Activated T-cell treated with anti-CD3 and anti-CD28 coated beads, Interleukin-2, amount 50 U/mL, for 24 hours (primary cell): ENCODE results near the gene SLC2A4RG.

Experiments
- DNase-seq: peaks from one replicate; pipeline ENCODE4 v3.0.0-alpha.2; 2020
- H3K27ac Mint-ChIP-seq: 2 replicates; pipeline ENCODE4 v1.8.0; 2020; ENCODE audit warnings: mild to moderate bottlenecking, mixed read lengths
- H3K27me3 Mint-ChIP-seq: 2 replicates; pipeline ENCODE4 v1.8.0; 2020; ENCODE audit warnings: mixed read lengths
- H3K36me3 Mint-ChIP-seq: 2 replicates; pipeline ENCODE4 v1.8.0; 2020; ENCODE audit warnings: low read depth, mixed read lengths
- H3K4me1 Mint-ChIP-seq: 2 replicates; pipeline ENCODE4 v1.8.0; 2020; ENCODE audit warnings: low read depth, mixed read lengths
- H3K4me3 Mint-ChIP-seq: 2 replicates; pipeline ENCODE4 v1.8.0; 2020; ENCODE audit warnings: mild to moderate bottlenecking, moderate library complexity, mixed read lengths
- H3K9me3 Mint-ChIP-seq: 2 replicates; pipeline ENCODE4 v1.8.0; 2020; ENCODE audit warnings: mixed read lengths

The SLC2A4RG gene

GRCh38 chr20:63746751-63747315, 7.3 kb downstream of the SLC2A4RG start:
- Mint-ChIP-seq H3K27ac (no peak overlapping the region), H3K4me3 (no peak overlapping the region), H3K9me3 (no peaks in the 10 kb centered on the region), H3K4me1 (peaks cover 18% of the 10 kb centered on the region), H3K27me3 (no peaks in the 10 kb centered on the region), H3K36me3 (peaks cover 6% of the 10 kb centered on the region)
- no peak for DNase-seq

GRCh38 chr20:63747622-63748069, 8.1 kb downstream of the SLC2A4RG start:
- no peaks in the 10 kb centered on the region for H3K27me3 Mint-ChIP-seq
- no peaks in the 10 kb centered on the region for H3K9me3 Mint-ChIP-seq
- DNase-seq, result no peak
- H3K36me3 Mint-ChIP-seq, result peaks cover 6% of the 10 kb centered on the region
- H3K4me1 Mint-ChIP-seq, result peaks cover 22% of the 10 kb centered on the region
- no peak overlapping the region for H3K27ac Mint-ChIP-seq
- H3K4me3 Mint-ChIP-seq, result no peak overlapping the region

GRCh38 chr20:63748070-63748933, 8.7 kb downstream of the SLC2A4RG start:
- Mint-ChIP-seq H3K4me1 (peaks cover 22% of the 10 kb centered on the region), H3K36me3 (peaks cover 5% of the 10 kb centered on the region), H3K4me3 (no peak overlapping the region), H3K27me3 (no peaks in the 10 kb centered on the region), H3K27ac (no peak overlapping the region), H3K9me3 (no peaks in the 10 kb centered on the region)
- DNase-seq, result no peak

- H3K27ac Mint-ChIP-seq, result peak overlapping the region; percentile 61
- DNase-seq, result no peak
- peaks cover 22% of the 10 kb centered on the region for H3K4me1 Mint-ChIP-seq
- no peaks in the 10 kb centered on the region for H3K9me3 Mint-ChIP-seq
- H3K36me3 Mint-ChIP-seq, result no peaks in the 10 kb centered on the region
- H3K4me3 Mint-ChIP-seq, result no peak overlapping the region
- no peaks in the 10 kb centered on the region for H3K27me3 Mint-ChIP-seq
These were observed 9.3 kb downstream of the SLC2A4RG start for GRCh38 chr20:63748934-63749270.

- Mint-ChIP-seq H3K4me3 (no peak overlapping the region), H3K36me3 (no peaks in the 10 kb centered on the region), H3K27me3 (no peaks in the 10 kb centered on the region), H3K4me1 (peaks cover 22% of the 10 kb centered on the region), H3K27ac (no peak overlapping the region), H3K9me3 (no peaks in the 10 kb centered on the region)
- no peak for DNase-seq
These were observed 10.3 kb downstream of the SLC2A4RG start for GRCh38 chr20:63749597-63750508.

DNA sequence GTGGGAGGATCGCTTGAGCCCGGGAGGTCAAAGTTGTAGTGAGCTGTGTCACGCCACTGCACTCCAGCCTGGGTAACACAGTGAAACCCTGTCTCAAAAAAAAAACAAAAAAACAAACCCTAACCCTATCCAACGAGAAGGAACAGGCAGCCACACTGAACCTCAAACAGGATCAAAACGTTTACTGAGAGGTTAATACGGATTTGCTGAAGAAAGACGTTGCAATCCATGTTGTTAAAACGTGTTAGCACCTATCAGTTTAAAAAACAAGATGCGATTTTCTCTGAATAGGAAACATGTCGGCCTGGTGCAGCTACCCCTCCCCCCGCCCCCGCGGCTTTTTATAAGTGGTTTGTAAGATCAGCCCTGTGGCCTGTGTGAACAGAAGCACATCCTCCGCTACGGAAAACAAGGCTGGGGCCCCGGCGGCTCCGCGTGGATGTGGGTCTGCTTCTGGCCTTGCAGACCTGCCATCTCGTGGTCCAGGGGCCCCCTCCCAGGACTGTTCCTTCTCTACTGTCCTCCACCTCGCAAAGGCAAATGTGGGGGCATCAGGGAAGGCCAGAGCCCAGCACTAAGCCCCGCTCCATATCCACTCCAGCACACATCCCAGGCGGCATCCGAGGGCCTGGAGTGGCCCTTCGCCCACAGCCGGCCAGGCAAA, 11.4 kb downstream of the SLC2A4RG start:
- peak overlapping the region; percentile 84 for H3K27ac Mint-ChIP-seq
- no peaks in the 10 kb centered on the region for H3K9me3 Mint-ChIP-seq
- H3K36me3 Mint-ChIP-seq, result no peaks in the 10 kb centered on the region
- no peaks in the 10 kb centered on the region for H3K27me3 Mint-ChIP-seq
- H3K4me1 Mint-ChIP-seq, result peaks cover 22% of the 10 kb centered on the region
- peak overlapping the region; percentile 56 for H3K4me3 Mint-ChIP-seq
- DNase-seq, result peak; percentile 75

- Mint-ChIP-seq H3K4me1 (peaks cover 25% of the 10 kb centered on the region), H3K36me3 (no peaks in the 10 kb centered on the region), H3K27me3 (no peaks in the 10 kb centered on the region), H3K4me3 (peak overlapping the region; percentile 56), H3K9me3 (no peaks in the 10 kb centered on the region), H3K27ac (peak overlapping the region; percentile 84)
- no peak for DNase-seq
These were observed 12.1 kb downstream of the SLC2A4RG start for GRCh38 chr20:63751471-63752271.

GRCh38 chr20:63752411-63753101, 13.0 kb downstream of the SLC2A4RG start:
- Mint-ChIP-seq H3K9me3 (no peaks in the 10 kb centered on the region), H3K27me3 (no peaks in the 10 kb centered on the region), H3K4me3 (no peak overlapping the region), H3K4me1 (peaks cover 28% of the 10 kb centered on the region), H3K27ac (no peak overlapping the region), H3K36me3 (no peaks in the 10 kb centered on the region)
- no peak for DNase-seq

- Mint-ChIP-seq H3K9me3 (no peaks in the 10 kb centered on the region), H3K27ac (peak overlapping the region; percentile 22), H3K4me1 (peaks cover 28% of the 10 kb centered on the region), H3K4me3 (no peak overlapping the region), H3K27me3 (no peaks in the 10 kb centered on the region), H3K36me3 (no peaks in the 10 kb centered on the region)
- no peak for DNase-seq
These were observed 13.8 kb downstream of the SLC2A4RG start for GRCh38 chr20:63753381-63753780.

DNA sequence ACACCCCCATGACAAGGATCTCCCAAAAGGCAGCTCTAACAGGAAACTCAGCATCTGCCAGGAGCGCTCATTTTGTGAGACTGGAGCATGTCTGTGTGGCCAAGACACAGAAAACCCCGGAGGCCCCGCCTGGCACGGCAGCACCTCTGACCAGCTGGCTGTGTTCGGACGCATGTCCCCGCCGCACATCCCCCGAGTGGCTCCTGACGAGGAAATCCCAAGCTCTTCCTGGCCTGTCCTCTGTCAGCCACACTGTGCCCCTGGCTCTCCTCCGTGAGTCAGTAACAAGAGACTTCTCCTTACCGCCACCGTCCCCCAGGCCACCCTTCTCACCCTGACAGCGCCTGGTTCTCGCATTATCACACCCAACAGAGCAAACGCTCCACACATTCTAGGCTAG, 14.4 kb downstream of the SLC2A4RG start:
- Mint-ChIP-seq H3K4me3 (no peak overlapping the region), H3K36me3 (no peaks in the 10 kb centered on the region), H3K27me3 (no peaks in the 10 kb centered on the region), H3K27ac (no peak overlapping the region), H3K4me1 (peaks cover 26% of the 10 kb centered on the region), H3K9me3 (no peaks in the 10 kb centered on the region)
- no peak for DNase-seq

GRCh38 chr20:63755933-63756647, 16.5 kb downstream of the SLC2A4RG start:
- no peak for DNase-seq
- Mint-ChIP-seq H3K27me3 (no peaks in the 10 kb centered on the region), H3K9me3 (no peaks in the 10 kb centered on the region), H3K4me1 (peaks cover 14% of the 10 kb centered on the region), H3K27ac (no peak overlapping the region), H3K36me3 (no peaks in the 10 kb centered on the region), H3K4me3 (no peak overlapping the region)

- H3K36me3 Mint-ChIP-seq, result no peaks in the 10 kb centered on the region
- H3K27me3 Mint-ChIP-seq, result no peaks in the 10 kb centered on the region
- DNase-seq, result no peak
- no peak overlapping the region for H3K4me3 Mint-ChIP-seq
- no peaks in the 10 kb centered on the region for H3K9me3 Mint-ChIP-seq
- H3K4me1 Mint-ChIP-seq, result peaks cover 11% of the 10 kb centered on the region
- H3K27ac Mint-ChIP-seq, result no peak overlapping the region
These were observed 17.0 kb downstream of the SLC2A4RG start for GRCh38 chr20:63756648-63756991.

DNA sequence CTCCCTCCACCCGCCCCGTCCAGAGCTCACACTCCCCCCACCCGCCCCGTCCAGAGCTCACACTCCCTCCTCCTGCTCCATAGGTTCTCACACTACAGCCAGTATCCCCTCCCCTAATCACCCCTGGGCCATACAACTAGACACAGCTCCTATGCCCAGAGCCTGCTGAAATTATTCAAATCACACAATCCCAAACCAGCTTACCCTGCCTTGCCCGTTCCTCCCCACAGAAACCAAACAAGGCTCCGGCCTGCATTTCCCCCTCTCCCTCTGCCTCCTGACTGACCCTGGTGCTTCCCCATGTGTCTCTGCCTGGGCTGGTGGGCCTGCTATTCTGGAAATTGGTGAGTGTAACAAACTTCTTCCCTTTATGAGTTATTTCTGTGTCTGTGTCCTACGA, 18.6 kb downstream of the SLC2A4RG start:
- DNase-seq, result no peak
- Mint-ChIP-seq H3K4me3 (no peak overlapping the region), H3K4me1 (peaks cover 5% of the 10 kb centered on the region), H3K27ac (no peak overlapping the region), H3K9me3 (no peaks in the 10 kb centered on the region), H3K27me3 (no peaks in the 10 kb centered on the region), H3K36me3 (no peaks in the 10 kb centered on the region)
